ENCODE measurements around the gene DHRSX. TPM values are rescaled to one million over a fixed set of nuclear protein-coding genes. Genes with fewer than 3 reads are reported as not detected.
"Not testable (repeated sequence)": the region's sequence is repeated elsewhere in the genome, so short reads cannot be mapped to it uniquely, and the experiment has no call there.

DHRSX gene
- total RNA-seq, 1 donor from 2014 or later = 30.4 TPM

GRCh38 chrX:2536974-2537373 lies 36.2 kb upstream of the DHRSX start:
- H2AFZ ChIP-seq (ENCODE audit: low read depth, low read length) = no peak overlapping the region
- DNase-seq (ENCODE audit: low read depth) (no peak), FAIRE-seq (no peak)
- TF ChIP-seq CTCF (IDR thresholded peaks at IDR 0.05; ENCODE audit: insufficient read depth, low read depth, low read length) (no peak), EZH2 (IDR thresholded peaks at IDR 0.05; ENCODE audit: insufficient read depth, low read length) (no peak)
- H3K36me3 ChIP-seq (ENCODE audit: insufficient read depth, low read length) = no peaks in the 10 kb centered on the region
- H3K4me2 ChIP-seq (ENCODE audit: low read length) = no peak overlapping the region
- H3K4me1 Mint-ChIP-seq (ENCODE audit: low read depth, unreplicated experiment) = peaks cover 6% of the 10 kb centered on the region
- H3K27me3 Mint-ChIP-seq (ENCODE audit: low read depth, unreplicated experiment) = no peaks in the 10 kb centered on the region
- no peak overlapping the region for H3K4me3 Mint-ChIP-seq (ENCODE audit: unreplicated experiment)
- no peaks in the 10 kb centered on the region for H3K36me3 Mint-ChIP-seq (ENCODE audit: low read depth, unreplicated experiment)
- H3K27ac ChIP-seq (ENCODE audit: low read depth, low read length) = no peak overlapping the region
- no peak overlapping the region for H3K9ac ChIP-seq (ENCODE audit: low read length)
- H3K9me3 ChIP-seq (ENCODE audit: insufficient read depth, low read depth, low read length) = no peaks in the 10 kb centered on the region
- H3K4me3 ChIP-seq (ENCODE audit: insufficient read depth, low read depth, low read length) = no peak overlapping the region
- H3K27me3 ChIP-seq (ENCODE audit: insufficient read depth, low read length) = peaks cover 11% of the 10 kb centered on the region
- no peak overlapping the region for H3K27ac Mint-ChIP-seq (ENCODE audit: unreplicated experiment)
- no peaks in the 10 kb centered on the region for H3K79me2 ChIP-seq (ENCODE audit: insufficient read depth, low read length)
- no peaks in the 10 kb centered on the region for H3K4me1 ChIP-seq (ENCODE audit: insufficient read depth, low read length)
- H4K20me1 ChIP-seq (ENCODE audit: insufficient read depth, low read length) = no peaks in the 10 kb centered on the region
- H3K9me3 Mint-ChIP-seq (ENCODE audit: unreplicated experiment) = peaks cover under 1% of the 10 kb centered on the region

GRCh38 chrX:2536141-2536540 lies 35.4 kb upstream of the DHRSX start:
- no peak overlapping the region for H3K4me2 ChIP-seq (ENCODE audit: low read length)
- Mint-ChIP-seq H3K4me3 (ENCODE audit: unreplicated experiment) (no peak overlapping the region), H3K4me1 (ENCODE audit: low read depth, unreplicated experiment) (peaks cover 6% of the 10 kb centered on the region), H3K9me3 (ENCODE audit: unreplicated experiment) (no peaks in the 10 kb centered on the region), H3K27me3 (ENCODE audit: low read depth, unreplicated experiment) (no peaks in the 10 kb centered on the region), H3K36me3 (ENCODE audit: low read depth, unreplicated experiment) (no peaks in the 10 kb centered on the region), H3K27ac (ENCODE audit: unreplicated experiment) (no peak overlapping the region)
- no peak for FAIRE-seq
- peaks cover 11% of the 10 kb centered on the region for H3K27me3 ChIP-seq (ENCODE audit: insufficient read depth, low read length)
- no peak overlapping the region for H3K4me3 ChIP-seq (ENCODE audit: insufficient read depth, low read depth, low read length)
- no peaks in the 10 kb centered on the region for H3K79me2 ChIP-seq (ENCODE audit: insufficient read depth, low read length)
- DNase-seq (ENCODE audit: low read depth) = no peak
- TF ChIP-seq CTCF (IDR thresholded peaks at IDR 0.05; ENCODE audit: insufficient read depth, low read depth, low read length) = no peak
- TF ChIP-seq EZH2 (IDR thresholded peaks at IDR 0.05; ENCODE audit: insufficient read depth, low read length) = no peak
- H4K20me1 ChIP-seq (ENCODE audit: insufficient read depth, low read length) = no peaks in the 10 kb centered on the region
- no peak overlapping the region for H2AFZ ChIP-seq (ENCODE audit: low read depth, low read length)
- H3K27ac ChIP-seq (ENCODE audit: low read depth, low read length) = no peak overlapping the region
- H3K4me1 ChIP-seq (ENCODE audit: insufficient read depth, low read length) = no peaks in the 10 kb centered on the region
- H3K9me3 ChIP-seq (ENCODE audit: insufficient read depth, low read depth, low read length) = no peaks in the 10 kb centered on the region
- H3K9ac ChIP-seq (ENCODE audit: low read length) = no peak overlapping the region
- no peaks in the 10 kb centered on the region for H3K36me3 ChIP-seq (ENCODE audit: insufficient read depth, low read length)

GRCh38 chrX:2534261-2535021 lies 33.7 kb upstream of the DHRSX start:
- not testable (repeated sequence) for H3K27me3 Mint-ChIP-seq (ENCODE audit: low read depth, unreplicated experiment); H3K27ac ChIP-seq (ENCODE audit: low read depth, low read length); H3K79me2 ChIP-seq (ENCODE audit: insufficient read depth, low read length); H3K4me3 ChIP-seq (ENCODE audit: insufficient read depth, low read depth, low read length); H3K4me1 Mint-ChIP-seq (ENCODE audit: low read depth, unreplicated experiment); H3K36me3 ChIP-seq (ENCODE audit: insufficient read depth, low read length); H3K4me3 Mint-ChIP-seq (ENCODE audit: unreplicated experiment); DNase-seq (ENCODE audit: low read depth); H3K27ac Mint-ChIP-seq (ENCODE audit: unreplicated experiment); H3K9me3 Mint-ChIP-seq (ENCODE audit: unreplicated experiment); FAIRE-seq; H3K9me3 ChIP-seq (ENCODE audit: insufficient read depth, low read depth, low read length); H3K4me2 ChIP-seq (ENCODE audit: low read length); H2AFZ ChIP-seq (ENCODE audit: low read depth, low read length); H4K20me1 ChIP-seq (ENCODE audit: insufficient read depth, low read length); H3K9ac ChIP-seq (ENCODE audit: low read length); H3K36me3 Mint-ChIP-seq (ENCODE audit: low read depth, unreplicated experiment); H3K4me1 ChIP-seq (ENCODE audit: insufficient read depth, low read length)
- H3K27me3 ChIP-seq (ENCODE audit: insufficient read depth, low read length) = peaks cover 11% of the 10 kb centered on the region
